Stomach (tissue), 9 donors: ENCODE results near the gene FCRL6. TPM values are rescaled to one million over a fixed set of nuclear protein-coding genes. Genes with fewer than 3 reads are reported as not detected.
A peak's percentile ranks its signal among the peaks of the same experiment; 100 is the strongest.

ENCODE experiments used
- DNase-seq, 2 donors: peaks; one replicate each; pipeline versions ENCODE4 v3.0.0 to v3.0.0-alpha.2; 2013 to 2019
- H3K27ac ChIP-seq, 5 donors: fragments of 200-600 bp in 4 of 5; sonication (generic) in 4 of 5; one replicate each; pipeline ENCODE4 v1.5.1; 2013 to 2019; ENCODE audit warnings: mild to moderate bottlenecking in 1 of 5, moderate library complexity in 1 of 5
- H3K27me3 ChIP-seq, 3 donors: fragments of 200-600 bp; sonication (generic); one replicate each; pipeline ENCODE4 v1.5.1; 2017 to 2019; ENCODE audit warnings: mixed run types in 1 of 3
- H3K36me3 ChIP-seq, 4 donors: fragments of 200-600 bp; sonication (generic); 1 replicate in 3 of 4; 2 replicates in 1 of 4; pipeline ENCODE4 v1.5.1; 2016 to 2019
- H3K4me1 ChIP-seq, 4 donors: fragments of 200-600 bp; sonication (generic); one replicate each; pipeline ENCODE4 v1.5.1; 2016 to 2019
- H3K4me3 ChIP-seq, 4 donors: fragments of 200-600 bp; sonication (generic) in 3 of 4; one replicate each; pipeline ENCODE4 v1.5.1; 2016 to 2019; ENCODE audit warnings: mild to moderate bottlenecking in 1 of 4
- H3K9me3 ChIP-seq, 4 donors: fragments of 200-600 bp; sonication (generic); one replicate each; pipeline ENCODE4 v1.5.1; 2016 to 2019
- CTCF ChIP-seq, 7 experiments: fragments of 450-650 bp in 4 of 7; fragments of 200-600 bp in 3 of 7; sonication (generic) in 3 of 7; IDR thresholded peaks; one replicate each; pipeline ENCODE4 v1.5.1; 2016 to 2019; ENCODE audit warnings: antibody characterized with exemption in 7 of 7, control low read depth in 2 of 7, mild to moderate bottlenecking in 1 of 7
- EP300 ChIP-seq: sonication (generic); formaldehyde crosslinking; IDR thresholded peaks from one replicate; pipeline ENCODE4 v1.6.1; 2017; ENCODE audit warnings: antibody characterized with exemption
- POLR2A ChIP-seq, 4 donors: fragments of 450-650 bp; IDR thresholded peaks; one replicate each; pipeline ENCODE4 v1.6.1; 2016; ENCODE audit warnings: antibody characterized with exemption in 4 of 4, control low read depth in 2 of 4, mild to moderate bottlenecking in 1 of 4, moderate library complexity in 1 of 4
- POLR2AphosphoS5 ChIP-seq, 3 donors: sonication (generic); formaldehyde crosslinking; IDR thresholded peaks; one replicate each; pipeline ENCODE4 v1.6.1; 2016; ENCODE audit warnings: antibody characterized with exemption in 3 of 3
- WGBS, 5 donors: extraction: QIAGEN DNeasy Blood & Tissue Kit in 3 of 5; methylation state at CpG; one replicate each; pipeline versions ENCODE4 v1.1.5 to v1.1.7; 2013 to 2018; 5-methylcytosine and 5-hydroxymethylcytosine counted together
- intact Hi-C: fragments of 100-400 bp; cut with DNase I; formaldehyde crosslinking; loops from one replicate; pipeline ENCODE4 v1.15.1; 2023; ENCODE audit warnings: low total_unique reads
- polyA plus RNA-seq, 3 donors: library from polyadenylated mRNA; stranded (reverse); fragments of 200-250 nt; gene quantifications; one replicate each; pipeline ENCODE4 v1.2.3, GENCODE V29; 2013
- total RNA-seq, 5 donors: library from RNA; depleted of rRNA; stranded (reverse); fragments of >200 nt; gene quantifications; one replicate each; pipeline versions ENCODE4 v1.1.0 to v1.2.3, GENCODE V29; 2014 to 2016
- donor health status: healthy with polysubstance abuse.
- donor health status: Bipolar disorder and iron deficiency.
- donor health status: healthy.

The FCRL6 gene
- total and polyA plus RNA-seq, 8 donors, result not detected

GRCh38 chr1:159791031-159791430 is 11.1 kb upstream of the FCRL6 start:
- Histone ChIP-seq H3K4me1 (peaks cover 0 to 13% (median 0%) of the 10 kb centered on the region in 4 donors), H3K27ac (no peak overlapping the region), H3K4me3 (no peak overlapping the region), H3K27me3 (peaks cover 0 to 38% (median 5%) of the 10 kb centered on the region in 3 donors), H3K36me3 (no peaks in the 10 kb centered on the region), H3K9me3 (no peaks in the 10 kb centered on the region)
- intact Hi-C loops, result loop anchor here (10.0 kb wide), 1 partner anchor 214 kb away; no protein-coding TSS in a partner anchor
- WGBS, 5 donors, result 32 to 51% (median 41%) methylated on average over 3 of the region's 3 CpGs
- no peak for DNase-seq
- TF ChIP-seq CTCF (IDR thresholded peaks at IDR 0.05) (no peak), EP300 (no peak), POLR2A (IDR thresholded peaks at IDR 0.05) (no peak), POLR2AphosphoS5 (IDR thresholded peaks at IDR 0.05) (no peak)

DNA sequence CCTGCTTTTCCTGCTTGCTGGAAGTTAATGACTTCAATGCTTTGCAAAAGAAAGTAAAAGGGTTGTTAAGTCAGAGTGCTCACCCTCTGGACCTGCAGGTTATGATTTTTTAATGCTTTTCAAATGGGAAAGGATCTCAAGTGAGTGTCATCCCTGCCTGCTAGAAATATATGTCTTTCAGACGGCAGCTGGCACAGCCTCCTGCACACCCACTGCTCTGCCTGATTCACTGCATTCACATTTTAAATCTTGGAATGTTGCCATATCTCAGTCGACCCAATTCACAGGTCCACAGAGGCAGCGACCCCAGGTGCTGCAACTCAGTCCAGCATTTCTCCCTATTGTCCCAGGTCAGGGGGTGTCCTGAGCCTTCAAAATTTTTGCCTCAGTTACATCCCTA is 10.7 kb upstream of the FCRL6 start:
- WGBS, 5 donors, result 13 to 22% (median 21%) methylated on average over 3 of the region's 3 CpGs
- H3K9me3 ChIP-seq, result no peaks in the 10 kb centered on the region
- peaks cover 0 to 9% (median 0%) of the 10 kb centered on the region in 4 donors for H3K4me1 ChIP-seq
- no peak overlapping the region for H3K4me3 ChIP-seq
- no peak overlapping the region for H3K27ac ChIP-seq
- intact Hi-C loops, result loop anchor here (10.0 kb wide), 1 partner anchor 213 kb away; no protein-coding TSS in a partner anchor
- peaks cover 0 to 42% (median 5%) of the 10 kb centered on the region in 3 donors for H3K27me3 ChIP-seq
- TF ChIP-seq POLR2AphosphoS5 (IDR thresholded peaks at IDR 0.05), result no peak
- no peak for TF ChIP-seq EP300
- no peak for DNase-seq
- no peaks in the 10 kb centered on the region for H3K36me3 ChIP-seq

- Histone ChIP-seq H3K36me3 (no peaks in the 10 kb centered on the region), H3K9me3 (no peaks in the 10 kb centered on the region), H3K4me1 (no peaks in the 10 kb centered on the region), H3K4me3 (no peak overlapping the region), H3K27ac (no peak overlapping the region), H3K27me3 (peaks cover 0 to 49% (median 5%) of the 10 kb centered on the region in 3 donors)
- no peak for DNase-seq
- WGBS, 5 donors, result 46 to 51% (median 48%) methylated on average over 5 of the region's 5 CpGs
- intact Hi-C loops, result loop anchor here (5.0 to 10.0 kb wide), 2 partner anchors 97 to 209 kb away; no protein-coding TSS in a partner anchor
- no peak for TF ChIP-seq POLR2AphosphoS5 (IDR thresholded peaks at IDR 0.05)
- no peak for TF ChIP-seq POLR2A (IDR thresholded peaks at IDR 0.05)
- no peak for TF ChIP-seq CTCF (IDR thresholded peaks at IDR 0.05)
- no peak for TF ChIP-seq EP300
Observed at GRCh38 chr1:159795534-159795933, 6.6 kb upstream of the FCRL6 start.

DNA sequence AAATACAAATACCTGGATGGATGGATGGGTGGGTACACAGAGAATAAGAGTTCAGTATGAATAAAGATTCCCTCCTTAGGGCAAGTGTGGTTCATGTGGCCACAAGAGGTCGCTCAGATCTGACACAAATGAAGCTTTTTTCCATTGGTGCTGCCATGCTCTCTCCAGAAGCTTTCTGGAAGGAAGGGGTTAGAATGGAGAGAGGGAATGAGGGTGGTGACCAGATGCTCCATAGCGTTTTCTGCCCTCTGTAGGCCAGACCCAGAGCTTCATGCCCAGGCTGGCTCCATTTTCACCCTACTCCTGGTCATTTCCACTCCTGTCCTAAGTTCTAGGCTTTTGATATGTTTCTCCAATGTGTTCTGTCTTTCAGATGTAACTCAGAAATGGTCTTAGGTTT is 3.3 kb upstream of the FCRL6 start:
- Histone ChIP-seq H3K4me1 (no peaks in the 10 kb centered on the region), H3K9me3 (no peaks in the 10 kb centered on the region), H3K4me3 (no peak overlapping the region), H3K36me3 (no peaks in the 10 kb centered on the region), H3K27me3 (peaks cover 0 to 26% (median 5%) of the 10 kb centered on the region in 3 donors), H3K27ac (no peak overlapping the region)
- peak; percentile 74 to 91 for DNase-seq
- whole genome bisulfite sequencing, 5 donors, result 0 to 5% (median 3%) methylated on average over 2 of the region's 2 CpGs
- TF ChIP-seq POLR2AphosphoS5 (IDR thresholded peaks at IDR 0.05) (peak in 1 of 3 donors; percentile 57), EP300 (no peak), POLR2A (IDR thresholded peaks at IDR 0.05) (no peak), CTCF (IDR thresholded peaks at IDR 0.05) (peak in 5 of 7 experiments; percentile 60 to 89 (median 76))
- intact Hi-C loops, result loop anchor here (5.0 to 10.0 kb wide), 2 partner anchors 93 to 206 kb away; no protein-coding TSS in a partner anchor

- H3K36me3 ChIP-seq, result no peaks in the 10 kb centered on the region
- no peak for TF ChIP-seq EP300
- TF ChIP-seq POLR2A (IDR thresholded peaks at IDR 0.05), result no peak
- no peak for TF ChIP-seq POLR2AphosphoS5 (IDR thresholded peaks at IDR 0.05)
- TF ChIP-seq CTCF (IDR thresholded peaks at IDR 0.05), result no peak
- no peaks in the 10 kb centered on the region for H3K9me3 ChIP-seq
- no peak overlapping the region for H3K4me3 ChIP-seq
- intact Hi-C loops, result loop anchor here (5.0 to 10.0 kb wide), 2 partner anchors 93 to 205 kb away; no protein-coding TSS in a partner anchor
- H3K4me1 ChIP-seq, result no peaks in the 10 kb centered on the region
- no peak overlapping the region for H3K27ac ChIP-seq
- 96 to 97% (median 96%) methylated on average over 4 of the region's 4 CpGs for WGBS, 5 donors
- no peak for DNase-seq
- peaks cover 0 to 24% (median 3%) of the 10 kb centered on the region in 3 donors for H3K27me3 ChIP-seq
Observed at GRCh38 chr1:159799446-159799985, 2.6 kb upstream of the FCRL6 start.
